ENCODE data around the gene DBP. TPM values are rescaled to one million over a fixed set of nuclear protein-coding genes. Genes with fewer than 3 reads are reported as not detected.

DBP gene
- total and polyA plus RNA-seq, 2 of the 13 experiments (the other 11 are each of a cell fraction or from before 2014, with no cell fraction given) = 1.7 to 5.8 TPM

- no peak for TF ChIP-seq ETV5 (CRISPR knock-in tag; IDR thresholded peaks at IDR 0.05; ENCODE audit: borderline replicate concordance)
- TF ChIP-seq FUBP1 (CRISPR knock-in tag; IDR thresholded peaks at IDR 0.05; ENCODE audit: borderline replicate concordance) = no peak
- TF ChIP-seq CENPT (CRISPR knock-in tag; IDR thresholded peaks at IDR 0.05; ENCODE audit: low read depth) = no peak
- TF ChIP-seq ZNF280D (CRISPR knock-in tag; IDR thresholded peaks at IDR 0.05) = no peak
- TF ChIP-seq ZFP91 (CRISPR knock-in tag; IDR thresholded peaks at IDR 0.05; ENCODE audit: borderline replicate concordance) = no peak
- peak; percentile 87 for TF ChIP-seq STAG1 (CRISPR knock-in tag; IDR thresholded peaks at IDR 0.05)
- TF ChIP-seq ZNF619 (CRISPR knock-in tag; IDR thresholded peaks at IDR 0.05) = no peak
- TF ChIP-seq YEATS2 (CRISPR knock-in tag; IDR thresholded peaks at IDR 0.05; ENCODE audit: borderline replicate concordance) = no peak
- TF ChIP-seq RFX3 (CRISPR knock-in tag; IDR thresholded peaks at IDR 0.05) = no peak
- TF ChIP-seq ZNF512B (CRISPR knock-in tag; IDR thresholded peaks at IDR 0.05; ENCODE audit: borderline replicate concordance) = no peak
- no peak for TF ChIP-seq ZNF577 (CRISPR knock-in tag; IDR thresholded peaks at IDR 0.05; ENCODE audit: borderline replicate concordance, low read depth)
- TF ChIP-seq PAX8 (CRISPR knock-in tag; IDR thresholded peaks at IDR 0.05; ENCODE audit: borderline replicate concordance) = no peak
- TF ChIP-seq ZNF432 (CRISPR knock-in tag; IDR thresholded peaks at IDR 0.05; ENCODE audit: borderline replicate concordance) = no peak
- no peak for TF ChIP-seq MAFG (CRISPR knock-in tag; IDR thresholded peaks at IDR 0.05)
- no peak for TF ChIP-seq TSC22D2 (CRISPR knock-in tag; IDR thresholded peaks at IDR 0.05; ENCODE audit: borderline replicate concordance)
- TF ChIP-seq SNAPC5 (CRISPR knock-in tag; IDR thresholded peaks at IDR 0.05; ENCODE audit: borderline replicate concordance) = peak; percentile 30; the same call in 1 of the 2 replicates
- no peak for TF ChIP-seq EZH2 (conservative IDR thresholded peaks at IDR 0.05; ENCODE audit: low read depth, low read length)
- no peak for TF ChIP-seq IRF1 (CRISPR knock-in tag; IDR thresholded peaks at IDR 0.05; ENCODE audit: low read depth)
- TF ChIP-seq XBP1 (CRISPR knock-in tag; IDR thresholded peaks at IDR 0.05) = no peak
These were observed 28.3 kb downstream of the DBP start (continued) for GRCh38 chr19:48608798-48609263.

Data from HepG2 (cell line).